Keratinocyte (primary cell): ENCODE results near the gene SESN2. TPM values are rescaled to one million over a fixed set of nuclear protein-coding genes. Genes with fewer than 3 reads are reported as not detected.

Experiments used
- DNase-seq: peaks from one replicate; pipeline ENCODE4 v3.0.0-alpha.2; 2011; ENCODE audit warnings: low read depth, missing footprints, low spot score
- FAIRE-seq: peaks from 2 replicates; lab custom pipeline; 2011; peaks lifted over from hg19 to GRCh38; lab: Jason Lieb, UNC
- H2AFZ ChIP-seq: 2 replicates; pipeline ENCODE4 v1.6.0; 2012; ENCODE audit warnings: low read length, control low read depth, inconsistent platforms; ENCODE audit not compliant: control insufficient read depth
- H3K27ac ChIP-seq: 2 replicates; pipeline ENCODE4 v1.5.1; 2011; ENCODE audit warnings: low read length; ENCODE audit not compliant: control insufficient read depth, insufficient read depth
- H3K27me3 ChIP-seq: 3 replicates; pipeline ENCODE4 v1.6.0; 2011; ENCODE audit warnings: low read length; ENCODE audit not compliant: control insufficient read depth, insufficient read depth; ENCODE audit errors: extremely low read depth
- H3K36me3 ChIP-seq, 2 experiments: 2 replicates in 1 of 2; 3 replicates in 1 of 2; pipeline ENCODE4 v1.5.1; 2011; ENCODE audit warnings: low read length in 2 of 2, mild to moderate bottlenecking in 1 of 2; ENCODE audit not compliant: control insufficient read depth in 2 of 2, insufficient read depth in 2 of 2; ENCODE audit errors: extremely low read depth in 1 of 2
- H3K4me1 ChIP-seq: 3 replicates; pipeline ENCODE4 v1.5.1; 2011; ENCODE audit warnings: low read length; ENCODE audit not compliant: control insufficient read depth, insufficient read depth; ENCODE audit errors: extremely low read depth
- H3K4me2 ChIP-seq: 3 replicates; pipeline ENCODE4 v1.6.0; 2011; ENCODE audit warnings: low read depth, low read length; ENCODE audit not compliant: control insufficient read depth, insufficient read depth; ENCODE audit errors: extremely low read depth
- H3K4me3 ChIP-seq, 3 experiments: fragments of 200-600 bp in 1 of 3; sonication (generic) in 1 of 3; 2 replicates in 2 of 3; 3 replicates in 1 of 3; pipeline ENCODE4 v1.5.1; 2011 to 2016; ENCODE audit warnings: low read length in 3 of 3, mild to moderate bottlenecking in 3 of 3, control low read depth in 2 of 3, inconsistent platforms in 1 of 3, low read depth in 1 of 3, mixed read lengths in 1 of 3, mixed run types in 1 of 3, moderate library complexity in 1 of 3; ENCODE audit not compliant: control insufficient read depth in 2 of 3, insufficient read depth in 2 of 3; ENCODE audit errors: extremely low read depth in 1 of 3
- H3K79me2 ChIP-seq: 2 replicates; pipeline ENCODE4 v1.6.0; 2012; ENCODE audit warnings: low read length; ENCODE audit not compliant: control insufficient read depth, insufficient read depth
- H3K9ac ChIP-seq: 3 replicates; pipeline ENCODE4 v1.6.0; 2011; ENCODE audit warnings: low read length; ENCODE audit not compliant: control insufficient read depth, insufficient read depth; ENCODE audit errors: extremely low read depth
- H3K9me1 ChIP-seq: 3 replicates; pipeline ENCODE4 v1.6.0; 2011; ENCODE audit warnings: low read length; ENCODE audit not compliant: control insufficient read depth, insufficient read depth; ENCODE audit errors: extremely low read depth
- H3K9me3 ChIP-seq: 2 replicates; pipeline ENCODE4 v1.5.1; 2012; ENCODE audit warnings: low read depth, low read length; ENCODE audit not compliant: control insufficient read depth
- H4K20me1 ChIP-seq: 3 replicates; pipeline ENCODE4 v1.6.0; 2011; ENCODE audit warnings: low read length; ENCODE audit not compliant: control insufficient read depth, insufficient read depth; ENCODE audit errors: extremely low read depth
- EZH2 ChIP-seq: IDR thresholded peaks from one replicate; pipeline ENCODE4 v1.6.1; 2012; ENCODE audit warnings: inconsistent platforms, mild to moderate bottlenecking, low read length, moderate library complexity
- dilution Hi-C: fragments of 300-500 bp; cut with MboI; formaldehyde crosslinking; loops from one replicate; pipeline ENCODE4 v1.7.0; 2020; ENCODE audit warnings: low sequenced_read_pairs; ENCODE audit not compliant: extremely low pct_ligation_motif_present
- polyA plus RNA-seq, 5 experiments: library from polyadenylated mRNA; depleted of rRNA in 3 of 5; stranded (reverse) in 3 of 5; stranded (forward) in 1 of 5; unstranded in 1 of 5; fragments of >200 nt; gene quantifications; 1 replicate in 1 of 5; 2 replicates in 3 of 5; 3 replicates in 1 of 5; pipeline versions ENCODE4 v1.2.1 to v1.2.3, GENCODE V29; 2011 to 2012; ENCODE audit warnings: missing spikeins in 2 of 5, low read depth in 1 of 5, low replicate concordance in 1 of 5
- TF ChIP-seq, protein P1 (sequence below), 3 experiments: IDR thresholded peaks in 1 of 3; conservative IDR thresholded peaks in 1 of 3; optimal IDR thresholded peaks in 1 of 3; 2 replicates in 2 of 3; 3 replicates in 1 of 3; pipeline versions ENCODE3 to v1.5.1; 2011; ENCODE audit warnings: low read length in 3 of 3, mild to moderate bottlenecking in 3 of 3, moderate library complexity in 2 of 3, control low read depth in 1 of 3, inconsistent platforms in 1 of 3; ENCODE audit not compliant: insufficient read depth in 2 of 3; ENCODE audit errors: extremely low read depth in 1 of 3

Gene SESN2
- polyA plus RNA-seq, 1 donor (not counting 4 experiments of a cell fraction or from before 2014, with no cell fraction given) = 13.5 TPM

DNA sequence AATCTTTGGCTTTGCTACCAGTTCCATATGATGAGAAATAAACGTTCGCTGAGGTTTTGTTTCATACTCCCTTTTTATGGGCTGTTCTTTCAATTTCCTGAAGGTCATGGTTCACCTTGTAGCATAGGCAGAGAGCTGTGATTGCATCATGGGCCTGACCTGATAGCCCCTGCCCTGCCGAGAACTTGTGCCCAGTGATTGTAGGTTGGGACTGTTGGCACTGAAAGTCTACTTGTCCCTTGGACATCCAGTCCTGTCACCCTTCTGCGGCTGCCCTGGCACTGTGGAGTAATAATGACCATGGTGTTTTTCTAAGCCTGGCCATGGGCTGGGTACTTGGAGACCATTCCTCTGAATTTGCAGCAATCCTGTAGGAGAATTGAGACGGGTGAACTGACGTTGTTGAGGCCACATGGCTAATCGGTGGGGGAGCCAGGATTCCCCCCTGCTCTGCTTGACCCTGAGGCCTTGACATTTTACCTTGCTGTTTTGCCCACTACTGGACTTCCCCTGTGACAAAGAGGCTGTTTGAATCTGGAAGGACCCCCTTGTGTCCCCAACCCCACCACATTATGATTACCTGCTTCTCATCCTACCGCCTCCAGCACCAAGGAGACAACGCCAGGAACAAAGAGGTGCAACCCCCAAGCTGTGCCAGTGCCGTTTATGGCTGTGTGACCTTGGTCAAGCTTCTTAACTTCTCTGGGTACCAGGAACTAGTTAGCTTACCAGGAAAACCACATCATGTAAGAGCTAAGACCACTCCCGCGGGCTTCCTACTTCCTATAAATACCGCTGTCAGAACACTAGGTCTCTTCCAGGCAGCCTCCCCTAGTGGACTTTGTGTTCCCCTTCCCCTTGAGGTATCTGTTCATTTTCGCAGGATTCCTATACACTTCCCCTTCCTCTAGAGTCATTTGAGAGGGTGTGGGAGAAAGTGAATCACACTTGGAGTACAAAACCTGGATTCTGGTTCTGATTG is 23.4 kb downstream of the SESN2 start:
- H3K4me3 ChIP-seq = no peak overlapping the region
- H3K27me3 ChIP-seq = no peaks in the 10 kb centered on the region
- no peaks in the 10 kb centered on the region for H3K9me1 ChIP-seq
- TF ChIP-seq, protein P1, sequence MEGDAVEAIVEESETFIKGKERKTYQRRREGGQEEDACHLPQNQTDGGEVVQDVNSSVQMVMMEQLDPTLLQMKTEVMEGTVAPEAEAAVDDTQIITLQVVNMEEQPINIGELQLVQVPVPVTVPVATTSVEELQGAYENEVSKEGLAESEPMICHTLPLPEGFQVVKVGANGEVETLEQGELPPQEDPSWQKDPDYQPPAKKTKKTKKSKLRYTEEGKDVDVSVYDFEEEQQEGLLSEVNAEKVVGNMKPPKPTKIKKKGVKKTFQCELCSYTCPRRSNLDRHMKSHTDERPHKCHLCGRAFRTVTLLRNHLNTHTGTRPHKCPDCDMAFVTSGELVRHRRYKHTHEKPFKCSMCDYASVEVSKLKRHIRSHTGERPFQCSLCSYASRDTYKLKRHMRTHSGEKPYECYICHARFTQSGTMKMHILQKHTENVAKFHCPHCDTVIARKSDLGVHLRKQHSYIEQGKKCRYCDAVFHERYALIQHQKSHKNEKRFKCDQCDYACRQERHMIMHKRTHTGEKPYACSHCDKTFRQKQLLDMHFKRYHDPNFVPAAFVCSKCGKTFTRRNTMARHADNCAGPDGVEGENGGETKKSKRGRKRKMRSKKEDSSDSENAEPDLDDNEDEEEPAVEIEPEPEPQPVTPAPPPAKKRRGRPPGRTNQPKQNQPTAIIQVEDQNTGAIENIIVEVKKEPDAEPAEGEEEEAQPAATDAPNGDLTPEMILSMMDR (optimal IDR thresholded peaks at IDR 0.05 in 1 of 3, IDR thresholded peaks at IDR 0.05 in 1 of 3, conservative IDR thresholded peaks at IDR 0.05 in 1 of 3; ENCODE audit: extremely low read depth in 1 of 3, insufficient read depth in 2 of 3, low read length in 3 of 3) = no peak
- TF ChIP-seq EZH2 = no peak
- no peaks in the 10 kb centered on the region for H3K9me3 ChIP-seq
- dilution Hi-C loops = no loop called here
- no peaks in the 10 kb centered on the region for H3K79me2 ChIP-seq
- H3K36me3 ChIP-seq = peaks cover 34 to 48% of the 10 kb centered on the region in 2 experiments
- H3K27ac ChIP-seq = no peak overlapping the region
- H3K4me1 ChIP-seq = peaks cover 6% of the 10 kb centered on the region
- no peak overlapping the region for H2AFZ ChIP-seq
- FAIRE-seq (no peak), DNase-seq (no peak)
- H3K9ac ChIP-seq = no peak overlapping the region
- peaks cover 6% of the 10 kb centered on the region for H4K20me1 ChIP-seq
- no peak overlapping the region for H3K4me2 ChIP-seq

DNA sequence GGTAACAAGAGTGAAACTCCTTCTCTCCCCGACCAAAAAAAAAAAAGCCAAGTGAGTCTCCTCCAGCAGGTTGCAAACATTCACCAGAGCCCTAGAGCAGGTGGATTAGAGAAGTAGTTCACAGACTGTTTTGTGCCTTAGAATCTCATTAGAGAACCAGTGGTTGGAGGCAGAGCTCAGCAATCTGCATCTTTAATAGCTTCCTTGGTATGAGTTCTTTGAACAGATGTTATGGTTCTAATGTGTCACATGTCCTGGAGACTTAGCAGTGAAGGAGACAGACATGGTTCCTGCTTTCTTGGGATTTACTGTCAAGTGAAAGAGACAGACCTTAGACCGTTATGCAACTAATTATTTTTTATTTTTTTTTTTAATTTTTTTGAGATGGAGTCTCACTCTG is 26.8 kb downstream of the SESN2 start:
- Histone ChIP-seq H2AFZ (no peak overlapping the region), H3K4me3 (no peak overlapping the region), H3K27me3 (no peaks in the 10 kb centered on the region), H3K4me1 (peaks cover 6% of the 10 kb centered on the region), H3K9me1 (no peaks in the 10 kb centered on the region), H3K36me3 (peaks cover 16 to 20% of the 10 kb centered on the region in 2 experiments), H3K9me3 (no peaks in the 10 kb centered on the region), H3K27ac (no peak overlapping the region), H3K79me2 (no peaks in the 10 kb centered on the region), H4K20me1 (peaks cover 3% of the 10 kb centered on the region), H3K9ac (no peak overlapping the region), H3K4me2 (no peak overlapping the region)
- TF ChIP-seq EZH2 = no peak
- TF ChIP-seq, protein P1 (optimal IDR thresholded peaks at IDR 0.05 in 1 of 3, IDR thresholded peaks at IDR 0.05 in 1 of 3, conservative IDR thresholded peaks at IDR 0.05 in 1 of 3; ENCODE audit: extremely low read depth in 1 of 3, insufficient read depth in 2 of 3, low read length in 3 of 3) = no peak
- no peak for DNase-seq
- FAIRE-seq = no peak
- dilution Hi-C loops = no loop called here
